GM12801 (cell line): Measurements from ENCODE around the gene SLC2A1.

Experiments
- CTCF ChIP-seq: IDR thresholded peaks from one replicate; pipeline ENCODE4 v1.5.1; 2011; ENCODE audit warnings: control low read depth; ENCODE audit not compliant: insufficient read length; ENCODE audit errors: extremely low read depth

SLC2A1 gene

DNA sequence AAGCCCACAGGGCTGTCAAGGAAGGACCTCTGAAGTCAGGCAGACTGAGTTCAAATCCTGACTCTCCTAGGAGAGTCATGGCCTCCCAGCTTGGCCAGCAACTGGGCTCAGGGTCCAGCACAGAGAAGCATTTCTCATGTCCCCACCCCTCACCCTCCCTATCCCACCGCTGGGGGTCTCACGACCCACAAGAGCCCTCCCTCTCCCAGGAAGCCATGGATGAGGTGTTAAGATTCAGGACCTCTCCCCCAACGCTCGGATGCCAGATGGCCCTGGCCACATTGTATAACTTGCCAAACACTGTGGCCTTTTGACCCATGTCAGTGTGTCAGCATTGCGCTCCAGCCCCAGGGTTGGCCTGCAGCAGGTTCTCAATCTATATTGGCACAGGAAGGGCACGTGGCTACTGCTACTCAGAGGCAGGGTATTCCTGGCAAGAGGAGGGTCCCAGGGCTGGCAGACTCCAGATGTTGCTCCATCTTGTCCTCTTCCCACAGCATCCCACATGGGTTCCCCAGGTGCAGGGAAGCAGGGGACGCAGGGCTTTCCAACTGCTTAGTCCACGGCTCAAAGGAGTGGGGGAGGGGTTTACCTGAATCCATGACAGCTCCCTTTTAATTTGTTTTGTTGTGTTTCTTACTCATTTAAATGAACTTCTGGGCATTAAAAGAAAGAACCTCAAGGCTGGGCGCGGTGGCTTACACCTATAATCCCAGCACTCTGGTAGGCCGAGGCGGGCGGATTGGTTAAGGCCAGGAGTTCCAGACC, 10.5 kb downstream of the SLC2A1 start:
- TF ChIP-seq CTCF, result no peak

DNA sequence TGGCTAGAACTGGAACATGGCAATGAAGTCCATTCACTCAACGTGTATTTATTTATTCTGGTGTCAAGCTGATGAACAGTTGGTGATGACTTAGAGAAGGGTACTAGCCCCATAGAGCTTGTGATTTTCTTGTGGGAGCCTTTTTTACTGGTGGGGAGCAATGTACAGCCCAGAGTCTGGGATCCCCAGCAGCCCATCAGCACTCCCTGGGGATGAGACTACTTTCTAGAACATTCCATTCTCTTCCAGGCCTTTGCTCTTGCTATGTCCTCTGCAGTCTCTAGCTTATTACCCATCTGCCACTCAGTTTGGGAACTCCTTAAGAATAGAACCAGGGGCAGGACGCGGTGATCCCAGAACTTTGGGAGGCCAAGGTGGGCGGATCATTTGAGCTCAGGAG, 11.6 kb downstream of the SLC2A1 start:
- TF ChIP-seq CTCF, result no peak

GRCh38 chr1:42946120-42946898, 12.4 kb downstream of the SLC2A1 start:
- no peak for TF ChIP-seq CTCF

DNA sequence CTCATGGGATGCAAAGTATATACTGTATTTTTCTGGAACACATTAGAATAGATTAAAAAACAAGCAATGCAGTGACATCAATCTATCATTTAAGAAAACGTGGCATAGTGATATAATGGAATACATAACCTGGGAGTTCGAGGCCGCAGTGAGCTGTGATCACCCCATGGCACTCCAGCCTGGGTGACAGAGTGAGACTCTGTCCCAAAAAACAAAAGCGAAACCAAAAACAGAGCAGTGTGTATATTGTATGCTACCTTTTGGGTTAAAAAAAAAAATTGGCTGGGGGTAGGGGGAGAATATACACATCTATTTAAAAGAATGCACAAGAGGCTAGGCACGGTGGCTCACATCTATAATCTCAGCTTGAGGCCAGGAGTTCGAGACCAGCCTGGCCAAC, 13.5 kb downstream of the SLC2A1 start:
- no peak for TF ChIP-seq CTCF

DNA sequence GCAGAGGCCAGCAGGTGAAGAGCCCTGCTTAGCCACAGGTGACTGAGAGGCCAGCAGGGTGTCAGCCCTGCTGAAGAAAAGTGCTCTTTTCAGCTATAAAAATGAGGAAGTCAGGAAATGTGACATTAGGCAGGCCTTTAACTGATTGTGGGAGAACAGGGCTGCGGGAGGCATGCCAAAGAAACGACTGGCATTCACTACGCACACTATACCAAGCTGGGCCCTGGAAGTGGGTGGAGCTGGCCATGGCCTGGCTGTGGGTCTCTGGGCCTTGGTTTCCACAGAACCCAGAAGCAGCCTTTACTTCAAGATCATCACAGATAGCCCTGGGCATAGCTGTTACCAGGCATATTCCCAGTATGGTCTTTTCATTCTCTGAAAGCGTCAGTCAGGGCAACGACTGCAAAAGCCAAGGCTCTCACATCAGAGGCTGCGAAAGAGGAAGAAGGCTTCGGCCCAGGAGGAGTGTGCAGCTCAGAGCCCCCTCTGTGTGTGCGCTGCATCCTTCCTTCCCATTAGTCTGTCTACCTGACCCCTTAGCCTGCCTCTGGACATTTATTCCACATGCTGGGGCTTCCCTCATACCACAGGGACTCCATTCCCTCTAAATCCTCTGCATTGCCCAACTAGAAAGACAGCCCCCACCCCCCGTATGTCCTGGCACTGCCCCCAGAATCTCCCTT, 14.3 kb downstream of the SLC2A1 start:
- TF ChIP-seq CTCF, result no peak

DNA sequence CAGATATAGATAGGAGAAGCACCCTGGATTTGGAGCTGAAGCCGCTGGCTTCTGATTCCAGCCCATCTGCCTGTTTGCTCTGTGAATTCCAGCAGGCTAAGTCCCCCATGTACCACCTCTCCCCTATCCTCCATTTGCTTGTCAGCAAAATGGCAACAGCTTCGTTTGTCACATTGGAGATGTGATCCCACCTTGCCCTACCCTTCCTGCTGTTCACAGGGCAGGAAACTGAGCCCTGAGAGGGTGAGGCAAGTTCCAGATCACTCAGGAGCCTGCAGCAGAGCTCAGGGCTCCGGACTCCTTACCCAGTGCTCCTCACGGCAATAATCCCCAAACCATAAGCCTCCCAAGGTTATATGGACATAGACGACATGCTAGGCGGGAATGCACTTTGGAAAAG, 14.9 kb downstream of the SLC2A1 start:
- TF ChIP-seq CTCF, result no peak

GRCh38 chr1:42943166-42943565, 15.5 kb downstream of the SLC2A1 start:
- no peak for TF ChIP-seq CTCF
